Activated CD8-positive, alpha-beta T cell treated with anti-CD3 and anti-CD28 coated beads, Interleukin-2, amount 10 ng/mL, durations not matched to agents 7 days and 5 days (primary cell): ENCODE data around the gene C2CD4C. TPM values are rescaled to one million over a fixed set of nuclear protein-coding genes. Genes with fewer than 3 reads are reported as not detected.

Experiments used
- ATAC-seq: fragments of 150-1000 bp; cut with Tn5 transposase; one replicate; pipeline ENCODE4 v1.10.0; 2021; ENCODE audit warnings: moderate library complexity
- CTCF ChIA-PET: fragments of 350-600 bp; sonication (Branson Sonifier 250); formaldehyde crosslinking; loops from one replicate; lab custom pipeline; 2021; ENCODE audit warnings: antibody characterized with exemption; lab: Charles Lee
- POLR2A ChIA-PET: fragments of 350-600 bp; sonication (Branson Sonifier 250); formaldehyde crosslinking; loops from one replicate; lab custom pipeline; 2021; ENCODE audit warnings: antibody characterized with exemption; lab: Charles Lee
- DNase-seq: peaks from one replicate; pipeline ENCODE4 v3.0.0-alpha.2; 2020
- H3K27ac Mint-ChIP-seq: one replicate; pipeline ENCODE4 v1.8.0; 2021; ENCODE audit warnings: mild to moderate bottlenecking, mixed read lengths
- H3K27me3 Mint-ChIP-seq: one replicate; pipeline ENCODE4 v1.8.0; 2021; ENCODE audit warnings: low read depth, mixed read lengths
- H3K36me3 Mint-ChIP-seq: one replicate; pipeline ENCODE4 v1.8.0; 2021; ENCODE audit warnings: low read depth, mixed read lengths
- H3K4me1 Mint-ChIP-seq: one replicate; pipeline ENCODE4 v1.8.0; 2021; ENCODE audit warnings: low read depth, mixed read lengths
- H3K4me3 Mint-ChIP-seq: one replicate; pipeline ENCODE4 v1.8.0; 2021; ENCODE audit warnings: mild to moderate bottlenecking, mixed read lengths
- H3K9me3 Mint-ChIP-seq: one replicate; pipeline ENCODE4 v1.8.0; 2022; ENCODE audit warnings: mixed read lengths; ENCODE audit not compliant: insufficient read depth
- total RNA-seq, 2 experiments: library from RNA; stranded (reverse); gene quantifications; one replicate each; pipeline ENCODE4 v1.2.3, GENCODE V29; 2021

Gene C2CD4C
- total RNA-seq, 2 experiments from 2014 or later = not detected

- no peaks in the 10 kb centered on the region for H3K36me3 Mint-ChIP-seq
- no peaks in the 10 kb centered on the region for H3K9me3 Mint-ChIP-seq
- ATAC-seq (no peak), DNase-seq (no peak)
- ChIA-PET CTCF (no interaction called here), POLR2A (no interaction called here)
- no peak overlapping the region for H3K27ac Mint-ChIP-seq
- no peak overlapping the region for H3K4me3 Mint-ChIP-seq
- H3K27me3 Mint-ChIP-seq = peaks cover 21% of the 10 kb centered on the region
- peaks cover 13% of the 10 kb centered on the region for H3K4me1 Mint-ChIP-seq
These were observed 29.2 kb downstream of the C2CD4C start for GRCh38 chr19:379796-380195.

- ATAC-seq = no peak
- no peaks in the 10 kb centered on the region for H3K36me3 Mint-ChIP-seq
- H3K4me1 Mint-ChIP-seq = peaks cover 13% of the 10 kb centered on the region
- no peaks in the 10 kb centered on the region for H3K9me3 Mint-ChIP-seq
- CTCF ChIA-PET = no interaction called here
- DNase-seq = no peak
- POLR2A ChIA-PET = no interaction called here
- H3K4me3 Mint-ChIP-seq = no peak overlapping the region
- peaks cover 12% of the 10 kb centered on the region for H3K27me3 Mint-ChIP-seq
- H3K27ac Mint-ChIP-seq = no peak overlapping the region
These were observed 30.2 kb downstream of the C2CD4C start for GRCh38 chr19:378706-379105.

- H3K4me1 Mint-ChIP-seq = peaks cover 8% of the 10 kb centered on the region
- ATAC-seq (no peak), DNase-seq (no peak)
- no peak overlapping the region for H3K4me3 Mint-ChIP-seq
- POLR2A ChIA-PET = no interaction called here
- H3K9me3 Mint-ChIP-seq = no peaks in the 10 kb centered on the region
- H3K36me3 Mint-ChIP-seq = no peaks in the 10 kb centered on the region
- CTCF ChIA-PET = no interaction called here
- peak overlapping the region; percentile 79 for H3K27ac Mint-ChIP-seq
- H3K27me3 Mint-ChIP-seq = peaks cover 6% of the 10 kb centered on the region
These were observed 31.0 kb downstream of the C2CD4C start for GRCh38 chr19:377801-378581.

GRCh38 chr19:376111-376470 lies 32.9 kb downstream of the C2CD4C start:
- ATAC-seq (no peak), DNase-seq (no peak)
- Mint-ChIP-seq H3K27me3 (no peaks in the 10 kb centered on the region), H3K4me3 (no peak overlapping the region), H3K36me3 (no peaks in the 10 kb centered on the region), H3K4me1 (no peaks in the 10 kb centered on the region), H3K9me3 (no peaks in the 10 kb centered on the region), H3K27ac (no peak overlapping the region)
- ChIA-PET POLR2A (no interaction called here), CTCF (no interaction called here)

- CTCF ChIA-PET = no interaction called here
- ATAC-seq (no peak), DNase-seq (no peak)
- Mint-ChIP-seq H3K4me1 (no peaks in the 10 kb centered on the region), H3K27me3 (no peaks in the 10 kb centered on the region), H3K36me3 (no peaks in the 10 kb centered on the region), H3K9me3 (no peaks in the 10 kb centered on the region), H3K4me3 (no peak overlapping the region), H3K27ac (no peak overlapping the region)
- POLR2A ChIA-PET = no interaction called here
These were observed 33.4 kb downstream of the C2CD4C start for GRCh38 chr19:375395-376110.

- H3K36me3 Mint-ChIP-seq = no peaks in the 10 kb centered on the region
- ChIA-PET POLR2A (no interaction called here), CTCF (no interaction called here)
- ATAC-seq = no peak
- no peak for DNase-seq
- no peak overlapping the region for H3K27ac Mint-ChIP-seq
- H3K4me3 Mint-ChIP-seq = no peak overlapping the region
- H3K4me1 Mint-ChIP-seq = no peaks in the 10 kb centered on the region
- no peaks in the 10 kb centered on the region for H3K9me3 Mint-ChIP-seq
- no peaks in the 10 kb centered on the region for H3K27me3 Mint-ChIP-seq
These were observed 34.1 kb downstream of the C2CD4C start for GRCh38 chr19:374886-375235.

- DNase-seq (no peak), ATAC-seq (no peak)
- Mint-ChIP-seq H3K4me1 (no peaks in the 10 kb centered on the region), H3K27ac (no peak overlapping the region), H3K4me3 (no peak overlapping the region), H3K27me3 (no peaks in the 10 kb centered on the region), H3K36me3 (no peaks in the 10 kb centered on the region), H3K9me3 (no peaks in the 10 kb centered on the region)
- ChIA-PET CTCF (no interaction called here), POLR2A (no interaction called here)
These were observed 34.6 kb downstream of the C2CD4C start for GRCh38 chr19:374183-374885.

GRCh38 chr19:373391-374182 lies 35.4 kb downstream of the C2CD4C start:
- ChIA-PET CTCF (no interaction called here), POLR2A (no interaction called here)
- DNase-seq (no peak), ATAC-seq (no peak)
- no peaks in the 10 kb centered on the region for H3K36me3 Mint-ChIP-seq
- H3K27ac Mint-ChIP-seq = no peak overlapping the region
- no peak overlapping the region for H3K4me3 Mint-ChIP-seq
- no peaks in the 10 kb centered on the region for H3K9me3 Mint-ChIP-seq
- no peaks in the 10 kb centered on the region for H3K4me1 Mint-ChIP-seq
- no peaks in the 10 kb centered on the region for H3K27me3 Mint-ChIP-seq

GRCh38 chr19:372306-372890 lies 36.5 kb downstream of the C2CD4C start:
- ATAC-seq (no peak), DNase-seq (no peak)
- no peak overlapping the region for H3K27ac Mint-ChIP-seq
- H3K4me1 Mint-ChIP-seq = no peaks in the 10 kb centered on the region
- POLR2A ChIA-PET = interaction anchor here (0.6 kb wide), 1 partner anchor 116 kb away, joined by 3 read pairs; no protein-coding TSS in a partner anchor
- no peak overlapping the region for H3K4me3 Mint-ChIP-seq
- H3K9me3 Mint-ChIP-seq = no peaks in the 10 kb centered on the region
- no peaks in the 10 kb centered on the region for H3K36me3 Mint-ChIP-seq
- CTCF ChIA-PET = no interaction called here
- H3K27me3 Mint-ChIP-seq = no peaks in the 10 kb centered on the region

- ChIA-PET CTCF (no interaction called here), POLR2A (no interaction called here)
- Mint-ChIP-seq H3K27me3 (no peaks in the 10 kb centered on the region), H3K36me3 (no peaks in the 10 kb centered on the region), H3K9me3 (no peaks in the 10 kb centered on the region), H3K4me1 (no peaks in the 10 kb centered on the region), H3K27ac (no peak overlapping the region), H3K4me3 (no peak overlapping the region)
- DNase-seq (no peak), ATAC-seq (no peak)
These were observed 37.3 kb downstream of the C2CD4C start for GRCh38 chr19:371501-372168.

GRCh38 chr19:370641-371330 lies 38.2 kb downstream of the C2CD4C start:
- no peaks in the 10 kb centered on the region for H3K27me3 Mint-ChIP-seq
- CTCF ChIA-PET = no interaction called here
- H3K4me1 Mint-ChIP-seq = no peaks in the 10 kb centered on the region
- H3K27ac Mint-ChIP-seq = no peak overlapping the region
- no peak for ATAC-seq
- DNase-seq = no peak
- no peaks in the 10 kb centered on the region for H3K36me3 Mint-ChIP-seq
- POLR2A ChIA-PET = no interaction called here
- H3K9me3 Mint-ChIP-seq = no peaks in the 10 kb centered on the region
- no peak overlapping the region for H3K4me3 Mint-ChIP-seq
